Measurements from ENCODE around the gene RNF115. TPM values are rescaled to one million over a fixed set of nuclear protein-coding genes. Genes with fewer than 3 reads are reported as not detected.
"Not testable (repeated sequence)": the region's sequence is repeated elsewhere in the genome, so short reads cannot be mapped to it uniquely, and the experiment has no call there.

RNF115 gene
- total RNA-seq, 1 experiment from 2014 or later = 11.0 TPM

DNA sequence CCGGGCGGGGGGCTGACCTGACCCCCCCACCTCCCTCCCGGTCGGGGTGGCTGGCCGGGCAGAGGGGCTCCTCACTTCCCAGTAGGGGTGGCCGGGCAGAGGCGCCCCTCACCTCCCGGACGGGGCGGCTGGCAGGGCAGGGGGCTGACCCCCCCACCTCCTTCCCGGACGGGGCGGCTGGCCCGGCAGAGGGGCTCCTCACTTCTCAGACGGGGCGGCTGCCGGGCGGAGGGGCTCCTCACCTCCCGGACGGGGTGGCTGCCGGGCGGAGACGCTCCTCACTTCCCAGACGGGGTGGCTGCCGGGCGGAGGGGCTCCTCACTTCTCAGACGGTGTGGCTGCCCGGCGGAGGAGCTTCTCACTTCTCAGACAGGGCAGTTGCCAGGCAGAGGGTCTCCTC, 57.0 kb downstream of the RNF115 start:
- not testable (repeated sequence) for H2BK5ac ChIP-seq (ENCODE audit: insufficient read length, low read length); H2AFZ ChIP-seq (ENCODE audit: low read length); H2BK120ac ChIP-seq (ENCODE audit: low read depth, low read length, poor library complexity, severe bottlenecking); H2BK12ac ChIP-seq (ENCODE audit: insufficient read length, low read depth, low read length); H3K9me3 ChIP-seq (ENCODE audit: control insufficient read depth, low read depth, low read length); DNase-seq; H3K18ac ChIP-seq (ENCODE audit: insufficient read length, low read depth, low read length); H3K56ac ChIP-seq (ENCODE audit: insufficient read length, low read depth, low read length); H3K23ac ChIP-seq (ENCODE audit: insufficient read length, low read depth, low read length); H3K14ac ChIP-seq (ENCODE audit: insufficient read depth, low read length); H3K9ac ChIP-seq (ENCODE audit: extremely low read depth, insufficient read length, low read length); H3K4me1 ChIP-seq (ENCODE audit: insufficient read depth, low read length); H3T11ph ChIP-seq (ENCODE audit: low read length); H4K20me1 ChIP-seq (ENCODE audit: control insufficient read depth, insufficient read depth, insufficient read length); H3K4me3 Mint-ChIP-seq; H3K4me2 ChIP-seq (ENCODE audit: insufficient read depth, insufficient read length, low read length); H3K23me2 ChIP-seq (ENCODE audit: insufficient read length, low read depth, low read length, poor library complexity, severe bottlenecking); H3K4ac ChIP-seq (ENCODE audit: low read depth, low read length); H3K4me1 Mint-ChIP-seq; H2BK15ac ChIP-seq (ENCODE audit: low read depth, low read length); H3K27me3 ChIP-seq (ENCODE audit: insufficient read depth, low read length); H4K91ac ChIP-seq (ENCODE audit: insufficient read length, low read depth, low read length); H3K27ac Mint-ChIP-seq; H3K79me2 ChIP-seq (ENCODE audit: insufficient read depth, low read length); H4K8ac ChIP-seq (replicated peaks; ENCODE audit: insufficient read length, low read depth, low read length); H2BK20ac ChIP-seq (ENCODE audit: low read depth, low read length, poor library complexity, severe bottlenecking); H3K79me1 ChIP-seq (ENCODE audit: insufficient read depth, low read depth, low read length, poor library complexity, severe bottlenecking); H3K27ac ChIP-seq (ENCODE audit: insufficient read length, low read depth, low read length); H2AK5ac ChIP-seq (ENCODE audit: insufficient read length, low read length); H4K5ac ChIP-seq (ENCODE audit: insufficient read length, low read depth, low read length); H3K27me3 Mint-ChIP-seq (ENCODE audit: low read depth)
- WGBS (ENCODE audit: extremely low coverage, insufficient read length, low lambda C conversion rate) = no CpG with 5 or more reads among the region's 29 CpGs
- peaks cover 49 to 71% (median 62%) of the 10 kb centered on the region in 3 experiments for H3K36me3 Mint-ChIP-seq (ENCODE audit: insufficient read depth in 1 of 3, low read depth in 3 of 3)
- peaks cover 23 to 29% of the 10 kb centered on the region in 2 experiments for H3K9me3 Mint-ChIP-seq

DNA sequence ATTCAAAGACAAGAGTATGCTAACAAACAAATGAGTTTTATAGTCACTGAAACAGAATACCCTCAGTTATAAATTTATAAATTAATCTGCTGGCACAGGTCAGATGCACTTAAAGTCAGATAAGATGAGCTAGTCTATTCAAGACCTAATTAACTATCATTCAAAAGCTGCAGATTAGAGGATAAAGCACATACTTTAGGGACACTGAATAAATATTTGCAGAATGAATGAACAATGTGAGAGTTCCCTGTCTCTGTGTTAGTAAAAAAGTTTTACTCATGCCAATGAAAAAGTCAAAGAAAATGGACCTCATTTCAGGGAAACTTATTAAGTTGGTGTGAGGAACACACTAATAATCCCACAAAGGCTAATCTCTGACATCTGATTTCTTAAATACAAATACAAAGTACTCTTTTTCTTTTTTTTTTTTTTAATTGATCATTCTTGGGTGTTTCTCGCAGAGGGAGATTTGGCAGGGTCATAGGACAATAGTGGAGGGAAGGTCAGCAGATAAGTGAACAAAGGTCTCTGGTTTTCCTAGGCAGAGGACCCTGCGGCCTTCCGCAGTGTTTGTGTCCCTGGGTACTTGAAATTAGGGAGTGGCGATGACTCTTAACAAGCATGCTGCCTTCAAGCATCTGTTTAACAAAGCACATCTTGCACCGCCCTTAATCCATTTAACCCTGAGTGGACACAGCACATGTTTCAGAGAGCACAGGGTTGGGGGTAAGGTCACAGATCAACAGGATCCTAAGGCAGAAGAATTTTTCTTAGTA, 58.1 kb downstream of the RNF115 start:
- not testable (repeated sequence) for H3K4me1 ChIP-seq (ENCODE audit: insufficient read depth, low read length); H3K56ac ChIP-seq (ENCODE audit: insufficient read length, low read depth, low read length); H3K27me3 Mint-ChIP-seq (ENCODE audit: low read depth); H4K20me1 ChIP-seq (ENCODE audit: control insufficient read depth, insufficient read depth, insufficient read length); H3K4me2 ChIP-seq (ENCODE audit: insufficient read depth, insufficient read length, low read length); H4K91ac ChIP-seq (ENCODE audit: insufficient read length, low read depth, low read length); H3K79me2 ChIP-seq (ENCODE audit: insufficient read depth, low read length); H3K14ac ChIP-seq (ENCODE audit: insufficient read depth, low read length); H3K18ac ChIP-seq (ENCODE audit: insufficient read length, low read depth, low read length); H4K8ac ChIP-seq (replicated peaks; ENCODE audit: insufficient read length, low read depth, low read length); H3K4me1 Mint-ChIP-seq; H3K23me2 ChIP-seq (ENCODE audit: insufficient read length, low read depth, low read length, poor library complexity, severe bottlenecking); H4K5ac ChIP-seq (ENCODE audit: insufficient read length, low read depth, low read length); H3K27ac ChIP-seq (ENCODE audit: insufficient read length, low read depth, low read length); H3K4me3 Mint-ChIP-seq; H3K23ac ChIP-seq (ENCODE audit: insufficient read length, low read depth, low read length); H3K9ac ChIP-seq (ENCODE audit: extremely low read depth, insufficient read length, low read length); DNase-seq; H2BK20ac ChIP-seq (ENCODE audit: low read depth, low read length, poor library complexity, severe bottlenecking); H3T11ph ChIP-seq (ENCODE audit: low read length); H3K4ac ChIP-seq (ENCODE audit: low read depth, low read length); H3K27ac Mint-ChIP-seq; H2AFZ ChIP-seq (ENCODE audit: low read length); H2BK12ac ChIP-seq (ENCODE audit: insufficient read length, low read depth, low read length); H3K27me3 ChIP-seq (ENCODE audit: insufficient read depth, low read length); H2BK15ac ChIP-seq (ENCODE audit: low read depth, low read length); H2BK120ac ChIP-seq (ENCODE audit: low read depth, low read length, poor library complexity, severe bottlenecking); H2BK5ac ChIP-seq (ENCODE audit: insufficient read length, low read length); H3K9me3 ChIP-seq (ENCODE audit: control insufficient read depth, low read depth, low read length); H3K79me1 ChIP-seq (ENCODE audit: insufficient read depth, low read depth, low read length, poor library complexity, severe bottlenecking); H2AK5ac ChIP-seq (ENCODE audit: insufficient read length, low read length)
- peaks cover 51 to 72% (median 63%) of the 10 kb centered on the region in 3 experiments for H3K36me3 Mint-ChIP-seq (ENCODE audit: insufficient read depth in 1 of 3, low read depth in 3 of 3)
- WGBS (ENCODE audit: extremely low coverage, insufficient read length, low lambda C conversion rate) = no CpG with 5 or more reads among the region's 5 CpGs
- peaks cover 34 to 41% of the 10 kb centered on the region in 2 experiments for H3K9me3 Mint-ChIP-seq
